ENCODE results near the gene CSTPP1. TPM values are rescaled to one million over a fixed set of nuclear protein-coding genes. Genes with fewer than 3 reads are reported as not detected.
A peak's percentile ranks its signal among the peaks of the same experiment; 100 is the strongest.

CSTPP1 gene
- total RNA-seq, 3 donors from 2014 or later (not counting 1 experiment from before 2014, with no cell fraction given) = 16.2 to 17.8 (median 16.9) TPM

GRCh38 chr11:47001781-47002181, 65.2 kb downstream of the CSTPP1 start:
- no peaks in the 10 kb centered on the region for H3K4me1 ChIP-seq (ENCODE audit: control insufficient read depth, insufficient read depth, low read length)
- H3K9me3 Mint-ChIP-seq = no peaks in the 10 kb centered on the region
- no peak for DNase-seq
- H3K4me3 Mint-ChIP-seq = no peak overlapping the region
- no peak overlapping the region for H3K27ac ChIP-seq (ENCODE audit: low read length)
- no peaks in the 10 kb centered on the region for H3K36me3 ChIP-seq (ENCODE audit: control insufficient read depth, insufficient read depth, low read length)
- WGBS (ENCODE audit: insufficient coverage) = 71% methylated on average over 2 of the region's 3 CpGs
- H3K27me3 ChIP-seq (ENCODE audit: control insufficient read depth, insufficient read depth, low read length) = no peaks in the 10 kb centered on the region
- peaks cover 10 to 16% of the 10 kb centered on the region in 2 donors for H3K4me1 Mint-ChIP-seq
- ATAC-seq = no peak
- H3K27me3 Mint-ChIP-seq (ENCODE audit: low read depth in 2 of 2) = no peaks in the 10 kb centered on the region
- no peaks in the 10 kb centered on the region for H3K36me3 Mint-ChIP-seq
- intact Hi-C loops (cut with micrococcal nuclease) = no loop called here
- no peaks in the 10 kb centered on the region for H3K9me3 ChIP-seq (ENCODE audit: control insufficient read depth, insufficient read depth, low read length)
- H3K27ac Mint-ChIP-seq = no peak overlapping the region
- TF ChIP-seq, protein P1, sequence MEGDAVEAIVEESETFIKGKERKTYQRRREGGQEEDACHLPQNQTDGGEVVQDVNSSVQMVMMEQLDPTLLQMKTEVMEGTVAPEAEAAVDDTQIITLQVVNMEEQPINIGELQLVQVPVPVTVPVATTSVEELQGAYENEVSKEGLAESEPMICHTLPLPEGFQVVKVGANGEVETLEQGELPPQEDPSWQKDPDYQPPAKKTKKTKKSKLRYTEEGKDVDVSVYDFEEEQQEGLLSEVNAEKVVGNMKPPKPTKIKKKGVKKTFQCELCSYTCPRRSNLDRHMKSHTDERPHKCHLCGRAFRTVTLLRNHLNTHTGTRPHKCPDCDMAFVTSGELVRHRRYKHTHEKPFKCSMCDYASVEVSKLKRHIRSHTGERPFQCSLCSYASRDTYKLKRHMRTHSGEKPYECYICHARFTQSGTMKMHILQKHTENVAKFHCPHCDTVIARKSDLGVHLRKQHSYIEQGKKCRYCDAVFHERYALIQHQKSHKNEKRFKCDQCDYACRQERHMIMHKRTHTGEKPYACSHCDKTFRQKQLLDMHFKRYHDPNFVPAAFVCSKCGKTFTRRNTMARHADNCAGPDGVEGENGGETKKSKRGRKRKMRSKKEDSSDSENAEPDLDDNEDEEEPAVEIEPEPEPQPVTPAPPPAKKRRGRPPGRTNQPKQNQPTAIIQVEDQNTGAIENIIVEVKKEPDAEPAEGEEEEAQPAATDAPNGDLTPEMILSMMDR (IDR thresholded peaks at IDR 0.05) = no peak
- no peak overlapping the region for H3K4me3 ChIP-seq (ENCODE audit: low read length)

DNA sequence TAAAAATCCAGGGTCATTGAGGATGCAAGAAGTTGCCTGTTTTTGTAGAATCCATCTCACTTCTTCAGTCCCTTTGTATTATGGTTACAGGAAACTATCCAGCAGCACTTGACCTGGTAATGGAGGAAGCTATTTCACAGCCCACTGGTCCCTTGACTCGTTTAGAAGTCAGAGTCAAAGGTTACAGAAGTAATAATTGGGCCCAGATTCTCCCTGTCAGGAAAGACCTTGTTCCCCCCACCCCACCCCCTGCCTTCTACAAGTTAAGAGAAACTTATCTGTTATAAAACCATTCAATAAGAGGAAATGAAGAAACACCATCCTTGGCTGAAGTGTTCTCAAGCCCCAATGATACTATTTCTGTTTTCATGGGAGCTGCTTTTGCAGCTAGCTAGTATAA, 65.8 kb downstream of the CSTPP1 start:
- TF ChIP-seq, protein P1 (IDR thresholded peaks at IDR 0.05) = no peak
- Histone ChIP-seq H3K9me3 (ENCODE audit: control insufficient read depth, insufficient read depth, low read length) (no peaks in the 10 kb centered on the region), H3K36me3 (ENCODE audit: control insufficient read depth, insufficient read depth, low read length) (no peaks in the 10 kb centered on the region), H3K4me1 (ENCODE audit: control insufficient read depth, insufficient read depth, low read length) (no peaks in the 10 kb centered on the region), H3K4me3 (ENCODE audit: low read length) (no peak overlapping the region), H3K27ac (ENCODE audit: low read length) (no peak overlapping the region), H3K27me3 (ENCODE audit: control insufficient read depth, insufficient read depth, low read length) (no peaks in the 10 kb centered on the region)
- DNase-seq (no peak), ATAC-seq (no peak)
- H3K4me3 Mint-ChIP-seq = no peak overlapping the region
- H3K4me1 Mint-ChIP-seq = peaks cover 10 to 16% of the 10 kb centered on the region in 2 donors
- intact Hi-C loops (cut with micrococcal nuclease) = no loop called here
- H3K9me3 Mint-ChIP-seq = no peaks in the 10 kb centered on the region
- H3K36me3 Mint-ChIP-seq = no peaks in the 10 kb centered on the region
- 43% methylated on average over 1 of the region's 1 CpG for WGBS (ENCODE audit: insufficient coverage)
- no peaks in the 10 kb centered on the region for H3K27me3 Mint-ChIP-seq (ENCODE audit: low read depth in 2 of 2)
- H3K27ac Mint-ChIP-seq = no peak overlapping the region

- H3K4me1 ChIP-seq (ENCODE audit: control insufficient read depth, insufficient read depth, low read length) = no peaks in the 10 kb centered on the region
- peaks cover 10 to 16% of the 10 kb centered on the region in 2 donors for H3K4me1 Mint-ChIP-seq
- H3K27me3 Mint-ChIP-seq (ENCODE audit: low read depth in 2 of 2) = no peaks in the 10 kb centered on the region
- H3K36me3 ChIP-seq (ENCODE audit: control insufficient read depth, insufficient read depth, low read length) = no peaks in the 10 kb centered on the region
- H3K9me3 Mint-ChIP-seq = no peaks in the 10 kb centered on the region
- DNase-seq = no peak
- no peak overlapping the region for H3K27ac ChIP-seq (ENCODE audit: low read length)
- H3K9me3 ChIP-seq (ENCODE audit: control insufficient read depth, insufficient read depth, low read length) = no peaks in the 10 kb centered on the region
- H3K36me3 Mint-ChIP-seq = no peaks in the 10 kb centered on the region
- intact Hi-C loops (cut with micrococcal nuclease) = no loop called here
- peak overlapping the region in 1 of 2 donors; percentile 31 for H3K27ac Mint-ChIP-seq
- TF ChIP-seq, protein P1 (IDR thresholded peaks at IDR 0.05) = no peak
- no peak for ATAC-seq
- no peak overlapping the region for H3K4me3 ChIP-seq (ENCODE audit: low read length)
- no peak overlapping the region for H3K4me3 Mint-ChIP-seq
- no peaks in the 10 kb centered on the region for H3K27me3 ChIP-seq (ENCODE audit: control insufficient read depth, insufficient read depth, low read length)
- WGBS (ENCODE audit: insufficient coverage) = 70% methylated on average over 2 of the region's 3 CpGs
Measured at GRCh38 chr11:47003180-47003877, 66.8 kb downstream of the CSTPP1 start.

GRCh38 chr11:47004595-47005033, 68.1 kb downstream of the CSTPP1 start:
- TF ChIP-seq, protein P1 (IDR thresholded peaks at IDR 0.05) = no peak
- intact Hi-C loops (cut with micrococcal nuclease) = no loop called here
- ATAC-seq (no peak), DNase-seq (no peak)
- Mint-ChIP-seq H3K27ac (no peak overlapping the region), H3K9me3 (no peaks in the 10 kb centered on the region), H3K36me3 (no peaks in the 10 kb centered on the region), H3K4me1 (peaks cover 9 to 15% of the 10 kb centered on the region in 2 donors), H3K27me3 (ENCODE audit: low read depth in 2 of 2) (no peaks in the 10 kb centered on the region), H3K4me3 (no peak overlapping the region)
- Histone ChIP-seq H3K4me3 (ENCODE audit: low read length) (no peak overlapping the region), H3K9me3 (ENCODE audit: control insufficient read depth, insufficient read depth, low read length) (no peaks in the 10 kb centered on the region), H3K27me3 (ENCODE audit: control insufficient read depth, insufficient read depth, low read length) (no peaks in the 10 kb centered on the region), H3K27ac (ENCODE audit: low read length) (no peak overlapping the region), H3K36me3 (ENCODE audit: control insufficient read depth, insufficient read depth, low read length) (no peaks in the 10 kb centered on the region), H3K4me1 (ENCODE audit: control insufficient read depth, insufficient read depth, low read length) (no peaks in the 10 kb centered on the region)
